Muscle layer of duodenum (tissue), 2 donors: Measurements from ENCODE around the gene PTPRD.

Experiments
- H3K27ac ChIP-seq: one replicate; pipeline ENCODE4 v1.7.0; 2013; ENCODE audit warnings: mild to moderate bottlenecking, low read length
- H3K27me3 ChIP-seq: one replicate; pipeline ENCODE4 v1.7.0; 2013; ENCODE audit warnings: low read depth, mild to moderate bottlenecking, control low read depth, low read length
- H3K36me3 ChIP-seq, 2 donors: one replicate each; pipeline ENCODE4 v1.7.0; 2013; ENCODE audit warnings: low read length in 2 of 2, control low read depth in 1 of 2, mild to moderate bottlenecking in 1 of 2; ENCODE audit not compliant: insufficient read depth in 2 of 2, control insufficient read depth in 1 of 2
- H3K4me1 ChIP-seq, 2 donors: one replicate each; pipeline ENCODE4 v1.7.0; 2013; ENCODE audit warnings: low read length in 2 of 2, mild to moderate bottlenecking in 2 of 2, control low read depth in 1 of 2, moderate library complexity in 1 of 2; ENCODE audit not compliant: insufficient read depth in 2 of 2, control insufficient read depth in 1 of 2
- H3K4me3 ChIP-seq, 2 donors: one replicate each; pipeline ENCODE4 v1.7.0; 2013; ENCODE audit warnings: low read length in 2 of 2, low read depth in 1 of 2, mild to moderate bottlenecking in 1 of 2
- H3K9me3 ChIP-seq, 2 donors: one replicate each; pipeline ENCODE4 v1.7.0; 2013; ENCODE audit warnings: low read length in 2 of 2, control low read depth in 1 of 2, mild to moderate bottlenecking in 1 of 2; ENCODE audit not compliant: control insufficient read depth in 1 of 2
- donor health status: healthy.

Gene PTPRD

DNA sequence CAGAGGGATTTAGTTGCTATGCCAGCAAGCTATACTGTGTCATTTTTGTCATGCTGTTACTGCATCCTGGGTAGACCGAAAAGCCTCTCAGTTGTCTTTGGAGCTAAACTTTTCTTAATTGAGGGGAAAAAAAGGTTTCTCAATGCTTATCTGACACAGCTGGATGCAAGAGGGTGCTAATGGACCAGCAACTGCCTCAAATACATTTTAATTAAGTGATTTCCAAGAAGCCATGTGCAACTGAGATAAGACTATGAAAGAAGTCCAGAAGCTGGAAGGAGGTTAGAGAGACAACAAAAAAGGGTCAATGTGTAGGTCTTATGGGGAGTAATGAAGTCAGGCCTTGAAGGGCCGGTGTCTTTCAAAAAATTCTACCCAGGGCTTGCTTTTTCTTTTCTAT, 2347.5 kb downstream of the PTPRD start:
- no peak overlapping the region for H3K27ac ChIP-seq
- no peak overlapping the region for H3K4me3 ChIP-seq
- H3K4me1 ChIP-seq, result peaks cover 4 to 22% of the 10 kb centered on the region in 2 donors
- no peaks in the 10 kb centered on the region for H3K36me3 ChIP-seq
- no peaks in the 10 kb centered on the region for H3K9me3 ChIP-seq
- H3K27me3 ChIP-seq, result no peaks in the 10 kb centered on the region
